ENCODE results near the gene OR5B21.

The OR5B21 gene

DNA sequence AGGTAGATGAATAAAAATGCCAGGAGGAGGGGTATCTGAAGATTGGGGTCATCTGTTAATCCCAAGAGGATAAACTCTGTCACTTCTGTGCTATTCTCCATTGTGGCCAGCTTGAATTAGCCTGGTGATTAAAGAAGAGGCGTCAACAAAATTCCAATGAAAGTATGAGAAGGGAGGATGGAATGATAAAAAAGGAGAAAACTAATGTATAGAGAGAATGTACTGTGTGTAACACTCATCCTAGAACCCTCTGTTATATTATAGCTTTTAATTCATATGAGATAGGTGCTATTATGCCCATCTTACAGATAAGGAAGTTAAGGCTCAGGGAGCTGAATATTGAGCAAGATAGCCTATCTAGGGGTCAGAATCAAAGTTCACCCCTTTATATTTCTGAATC is at the start of gene OR5B21:
OR5B21 (minus strand) TSS at position 101 of the 400 bp plus-strand sequence; CDS start at position 101, 0 bp downstream.
- no peak for DNase-seq (ENCODE audit: low read depth)

DNA sequence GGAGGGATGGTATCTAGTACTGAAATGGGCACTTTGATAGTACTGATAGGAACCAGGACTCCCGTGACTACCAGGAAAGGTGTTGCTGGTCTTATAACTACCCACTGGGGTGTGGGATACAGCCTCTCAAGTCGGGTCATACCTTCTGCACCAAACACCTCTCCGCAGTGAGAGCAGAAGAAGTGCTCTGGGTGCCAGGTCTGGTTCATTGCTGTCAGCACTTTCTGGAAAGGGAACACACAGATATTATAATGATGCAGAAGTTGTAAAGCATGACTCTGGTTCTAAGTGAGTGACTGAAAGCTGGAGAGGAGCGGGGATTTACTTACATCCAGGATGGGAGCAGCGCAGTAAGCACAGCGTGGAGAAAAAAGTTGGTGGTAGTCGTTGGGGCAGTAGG is 41.7 kb upstream of the OR5B21 start:
- no peak for DNase-seq (ENCODE audit: low read depth)

DNA sequence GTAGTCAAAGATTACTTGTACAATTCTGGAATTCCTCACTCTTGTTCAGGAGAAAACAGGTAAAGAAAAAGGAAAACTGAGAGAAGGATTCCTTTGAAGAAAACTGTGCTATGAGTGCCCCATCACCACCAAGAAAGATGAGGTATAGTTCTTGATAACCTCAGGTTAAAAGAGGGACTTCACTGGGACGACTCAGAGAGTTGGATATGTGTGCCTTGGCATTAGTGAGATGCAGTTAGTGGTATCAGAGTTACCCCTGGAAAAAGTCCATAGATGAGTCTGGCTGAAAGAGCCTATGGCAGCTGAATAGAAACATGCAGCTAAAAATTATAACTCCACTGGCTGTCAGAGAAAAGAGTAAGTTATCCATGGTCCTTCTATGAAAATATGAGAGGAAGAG is 38.9 kb upstream of the OR5B21 start:
- DNase-seq (ENCODE audit: low read depth): no peak

- no peak for DNase-seq (ENCODE audit: low read depth)
Measured at GRCh38 chr11:58531865-58532341, 24.0 kb upstream of the OR5B21 start.

GRCh38 chr11:58530236-58530635 is 22.3 kb upstream of the OR5B21 start:
- no peak for DNase-seq (ENCODE audit: low read depth)

GRCh38 chr11:58527429-58527828 is 19.5 kb upstream of the OR5B21 start:
- DNase-seq (ENCODE audit: low read depth): no peak

GRCh38 chr11:58526721-58527120 is 18.8 kb upstream of the OR5B21 start:
- DNase-seq (ENCODE audit: low read depth): no peak

GRCh38 chr11:58525037-58525614 is 17.2 kb upstream of the OR5B21 start:
- no peak for DNase-seq (ENCODE audit: low read depth)

- no peak for DNase-seq (ENCODE audit: low read depth)
Measured at GRCh38 chr11:58524232-58525036, 16.5 kb upstream of the OR5B21 start.

DNA sequence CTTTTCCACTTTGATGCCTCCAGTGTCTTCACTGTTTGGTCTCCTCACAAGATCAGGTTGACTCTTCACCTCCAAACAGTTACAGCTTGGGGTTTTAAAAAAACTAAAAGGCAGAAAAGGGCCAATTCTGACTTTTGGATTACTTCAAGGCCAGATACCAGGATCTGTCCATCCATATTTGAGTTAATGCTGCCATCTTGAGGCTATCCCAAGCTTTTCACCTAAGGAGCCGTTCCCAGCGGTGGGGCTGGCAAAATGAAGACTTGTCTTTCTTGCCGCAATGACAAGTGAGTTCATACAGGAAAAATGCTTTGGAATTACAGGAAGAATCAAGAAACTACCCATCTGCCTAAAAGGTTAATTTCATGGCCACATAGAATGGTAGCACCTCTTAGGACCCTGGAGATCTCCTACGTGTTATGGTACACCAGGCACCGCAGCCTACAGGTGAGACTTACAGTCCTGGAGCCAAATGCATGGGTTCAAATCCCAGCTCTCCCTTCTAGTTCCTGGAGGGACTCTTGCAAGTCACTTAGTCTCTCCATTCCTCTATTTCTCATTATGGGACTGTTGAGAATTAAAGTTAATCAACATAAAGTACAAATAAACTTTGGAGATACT is 6.0 kb upstream of the OR5B21 start:
- no peak for DNase-seq (ENCODE audit: low read depth)

DNA sequence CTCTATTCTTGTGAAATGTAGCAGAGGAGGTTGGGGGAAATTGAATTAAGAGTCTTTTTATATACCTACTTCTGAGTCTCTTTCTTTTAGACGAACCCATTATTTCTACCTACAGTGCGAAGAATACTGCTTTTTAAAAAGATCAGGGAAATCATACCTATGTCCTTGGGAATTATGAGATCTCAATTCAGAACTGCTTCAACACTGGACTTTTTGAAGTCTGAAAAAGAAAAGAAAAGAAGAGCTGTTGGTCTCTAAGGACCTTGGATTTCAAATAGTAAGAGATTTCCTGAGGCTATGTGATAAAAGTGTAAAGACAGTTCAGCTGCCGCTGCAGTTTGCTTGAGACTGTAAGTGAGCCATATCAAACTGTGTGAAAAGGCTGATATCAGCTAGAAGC is 3.7 kb upstream of the OR5B21 start:
- no peak for DNase-seq (ENCODE audit: low read depth)

DNA sequence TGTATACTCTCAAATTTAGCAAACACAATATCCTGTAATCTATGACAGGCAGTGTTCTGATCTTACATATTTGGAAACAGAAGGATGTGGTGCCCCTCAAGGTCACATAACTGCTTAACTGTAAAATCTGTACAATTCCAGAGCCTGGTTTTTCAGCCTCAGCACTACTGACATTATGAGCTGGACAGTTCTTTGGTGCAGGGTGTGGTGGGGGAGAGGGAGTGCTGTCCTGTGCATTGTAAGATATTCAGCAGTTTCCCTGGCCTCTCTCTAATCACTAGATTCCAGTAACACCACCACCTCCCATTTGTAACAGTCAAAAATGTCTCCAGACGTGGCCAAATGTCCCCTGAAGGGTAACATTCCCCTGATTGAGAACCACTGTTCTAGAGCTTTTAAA is 1.8 kb upstream of the OR5B21 start:
- no peak for DNase-seq (ENCODE audit: low read depth)

- DNase-seq (ENCODE audit: low read depth): no peak
Measured at GRCh38 chr11:58508814-58509213, 909 bp upstream of the OR5B21 start.

DNA sequence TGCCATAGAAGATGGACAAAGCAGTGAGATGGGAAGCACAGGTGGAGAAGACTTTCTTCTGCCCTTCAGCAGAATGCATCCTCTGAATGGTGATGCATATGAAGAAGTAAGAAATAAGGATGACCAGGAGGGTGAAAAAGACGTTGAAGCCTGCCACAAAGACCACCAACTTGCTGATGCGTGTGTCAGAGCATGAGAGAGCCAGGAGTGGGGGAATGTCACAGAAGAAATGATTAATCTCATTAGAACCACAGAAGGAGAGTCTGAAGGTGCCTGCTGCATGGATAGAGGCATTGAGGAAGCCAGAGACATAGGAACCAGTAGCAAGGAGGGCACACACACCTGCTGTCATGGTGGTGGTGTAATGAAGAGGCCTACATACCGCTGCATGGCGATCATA is 550 bp downstream of the OR5B21 start:
- DNase-seq (ENCODE audit: low read depth): no peak

DNA sequence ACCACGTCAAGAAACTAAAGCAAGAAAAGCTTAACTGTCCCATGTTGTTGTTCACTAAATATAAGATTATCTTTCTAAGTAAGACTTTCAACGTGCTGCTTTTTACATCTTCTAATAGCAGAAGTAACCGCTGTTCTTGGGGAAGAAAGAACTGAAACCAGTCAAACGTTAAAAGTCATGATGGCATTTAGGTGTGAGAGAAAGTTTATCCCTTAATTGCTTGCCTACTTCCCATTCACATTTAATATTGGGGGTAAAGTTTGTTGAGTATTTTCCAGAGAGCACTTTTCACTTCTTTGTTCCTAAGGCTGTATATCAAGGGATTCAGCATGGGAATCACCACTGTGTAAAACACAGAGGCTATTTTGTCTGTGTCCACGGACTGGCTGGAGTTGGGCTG is 970 bp downstream of the OR5B21 start:
- no peak for DNase-seq (ENCODE audit: low read depth)

GRCh38 chr11:58505849-58506248 is 2.1 kb downstream of the OR5B21 start:
- DNase-seq (ENCODE audit: low read depth): no peak

GRCh38 chr11:58504232-58504631 is 3.7 kb downstream of the OR5B21 start:
- DNase-seq (ENCODE audit: low read depth): no peak

DNA sequence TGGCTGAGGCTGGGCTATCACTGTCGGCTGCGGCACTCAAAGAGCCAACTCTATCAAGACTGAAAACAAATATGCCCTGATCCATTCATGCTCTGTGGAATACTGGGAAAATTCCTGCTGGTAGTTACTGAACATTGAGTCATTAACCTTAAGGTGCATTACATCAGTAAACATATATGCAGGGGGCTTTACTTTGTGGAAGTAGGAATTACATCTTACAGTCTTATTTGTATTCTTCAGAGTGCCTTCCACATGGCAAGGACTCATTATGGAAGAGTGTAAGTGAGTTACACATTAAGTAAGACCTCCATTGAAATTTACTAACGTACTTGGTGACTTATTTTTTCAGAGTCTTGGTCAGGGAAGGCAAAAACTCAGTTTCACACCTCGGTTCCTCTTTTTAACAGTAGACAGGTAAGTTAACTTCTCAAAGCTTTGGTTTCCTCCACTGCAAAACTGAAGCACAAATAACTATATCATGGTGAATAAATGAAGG is 4.5 kb downstream of the OR5B21 start:
- DNase-seq (ENCODE audit: low read depth): no peak

DNA sequence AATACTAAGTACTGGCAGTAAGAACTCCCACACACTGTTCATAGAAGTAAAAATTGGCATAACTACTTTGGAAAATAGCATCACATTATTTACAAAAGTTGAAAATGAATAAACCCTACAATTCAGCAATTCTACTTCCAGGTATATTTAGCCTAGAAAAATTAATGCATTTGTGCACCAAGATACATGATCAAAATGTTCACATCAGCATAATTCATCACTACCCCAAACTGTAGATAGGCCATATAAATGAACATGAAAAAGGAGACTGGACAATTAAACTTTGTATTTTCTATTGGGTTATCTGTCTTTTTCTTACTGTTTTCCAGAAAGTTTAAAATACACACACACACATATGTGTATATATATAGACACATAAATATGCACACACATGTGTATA is 5.9 kb downstream of the OR5B21 start:
- DNase-seq (ENCODE audit: low read depth): no peak

DNA sequence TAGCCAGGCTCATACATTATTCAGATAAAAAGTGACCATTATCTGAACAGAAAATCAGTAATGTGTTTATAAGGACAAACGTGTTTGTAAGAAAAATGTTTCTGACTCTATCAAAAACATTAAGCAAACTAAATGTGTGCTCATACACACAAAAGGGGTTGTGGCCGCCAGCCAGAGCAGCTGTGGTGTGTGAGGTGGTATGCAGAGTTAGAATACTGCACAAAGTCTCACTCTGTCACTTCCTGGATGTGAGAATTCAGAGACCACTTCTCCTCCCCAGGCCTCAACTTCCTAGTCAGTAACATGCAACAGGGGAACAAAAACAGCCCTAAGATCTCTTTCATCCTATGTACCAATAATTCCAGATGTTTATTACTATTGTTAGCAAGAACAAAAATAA is 9.4 kb downstream of the OR5B21 start:
- DNase-seq (ENCODE audit: low read depth): no peak

- DNase-seq (ENCODE audit: low read depth): no peak
Measured at GRCh38 chr11:58497951-58498350, 10.0 kb downstream of the OR5B21 start.

DNA sequence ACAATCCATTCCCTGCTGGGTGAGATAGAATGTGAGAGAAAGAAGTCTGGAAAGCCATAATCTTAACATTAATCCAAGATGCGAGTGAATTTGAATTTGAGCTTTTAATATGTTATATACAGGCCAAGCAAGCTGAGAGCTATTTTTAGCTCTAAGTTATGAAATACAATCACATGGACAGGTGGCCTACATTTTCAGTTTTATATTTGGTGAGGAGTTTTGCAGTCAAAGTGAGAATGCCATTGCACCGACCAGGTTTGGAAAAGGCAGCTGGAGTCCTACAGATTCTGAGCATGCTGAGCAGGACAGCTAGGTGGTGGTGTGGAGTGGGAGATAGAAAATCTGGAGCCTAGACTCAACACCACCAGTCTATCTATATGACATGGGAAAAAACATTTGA is 12.0 kb downstream of the OR5B21 start:
- no peak for DNase-seq (ENCODE audit: low read depth)

DNA sequence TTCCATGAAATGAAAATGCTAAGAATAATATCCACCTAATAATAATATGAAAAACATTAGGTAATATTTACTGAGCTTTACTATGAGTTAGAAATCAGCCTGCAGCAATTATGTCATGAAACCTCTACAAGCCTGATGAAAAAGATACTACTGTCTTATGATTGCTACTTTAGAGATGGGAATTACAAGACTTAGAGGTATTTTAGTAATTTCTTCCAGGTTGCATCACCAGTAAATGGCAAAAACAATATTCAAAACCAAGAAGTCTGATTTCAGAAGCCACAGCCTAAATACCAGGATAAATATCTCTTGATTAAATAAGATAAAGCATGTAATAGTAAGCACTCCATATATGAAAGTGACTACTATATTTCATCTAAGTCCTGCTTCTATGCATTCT is 13.8 kb downstream of the OR5B21 start:
- DNase-seq (ENCODE audit: low read depth): no peak

Data from stimulated activated CD8-positive, alpha-beta memory T cell treated with anti-CD3 and anti-CD28 coated beads, Interleukin-12 subunit alpha, Interleukin-12 subunit beta, amount 100 ng/mL, for 4 hours (primary cell).